ENCODE results near the gene OLFM2. TPM values are rescaled to one million over a fixed set of nuclear protein-coding genes. Genes with fewer than 3 reads are reported as not detected.

Gene OLFM2
- total and polyA plus RNA-seq, 2 of the 4 experiments (the other 2 are of a cell fraction) = 2.7 to 5.1 TPM

DNA sequence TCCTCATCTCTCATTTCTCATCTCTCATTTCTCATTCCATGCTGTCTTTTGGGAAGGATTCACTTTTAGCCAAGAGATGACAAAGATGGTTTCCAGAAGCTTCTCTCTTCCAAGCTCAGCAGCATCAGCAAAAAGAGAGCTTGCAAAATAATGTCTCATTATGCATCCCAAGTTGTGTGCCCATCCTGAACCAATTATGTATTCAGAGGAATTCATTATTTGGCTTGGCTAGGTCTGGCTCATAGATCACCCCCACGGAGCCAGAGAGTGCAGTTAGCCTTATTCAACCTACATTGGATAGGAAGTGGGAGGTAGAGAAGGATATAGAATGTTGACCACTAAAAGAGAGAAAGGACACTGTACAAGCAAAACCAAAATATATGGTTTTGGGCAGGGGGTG is 5.4 kb upstream of the OLFM2 start:
- no peaks in the 10 kb centered on the region for H3K36me3 ChIP-seq (ENCODE audit: control insufficient read depth, insufficient read depth, low read length)
- H3K9ac ChIP-seq (ENCODE audit: low read depth, low read length) = no peak overlapping the region
- H2AFZ ChIP-seq (replicated peaks; ENCODE audit: low read length, poor library complexity) = no peak overlapping the region
- H3K27me3 ChIP-seq (ENCODE audit: control insufficient read depth, insufficient read depth, low read length) = peaks cover 5% of the 10 kb centered on the region; the same call in 1 of the 2 replicates
- no peak overlapping the region for H4K91ac ChIP-seq (ENCODE audit: insufficient read depth, low read depth, low read length)
- H4K20me1 ChIP-seq (ENCODE audit: insufficient read depth, low read length) = no peaks in the 10 kb centered on the region; the same call in 1 of the 2 replicates
- no peak for DNase-seq
- CTCF ChIA-PET = no interaction called here
- H3K9me3 ChIP-seq (ENCODE audit: control insufficient read depth, insufficient read depth, low read length) = peaks cover 2% of the 10 kb centered on the region; the same call in 1 of the 2 replicates
- H3K9me1 ChIP-seq (ENCODE audit: insufficient read depth, low read length) = peaks cover 11% of the 10 kb centered on the region
- dilution Hi-C loops (cut with HindIII; ENCODE audit: low sequenced_read_pairs, unreplicated experiment) (no loop called here), intact Hi-C loops (cut with micrococcal nuclease) (no loop called here), in situ Hi-C loops (cut with MboI; ENCODE audit: low sequenced_read_pairs) (loop anchor here (10.0 kb wide), 1 partner anchor 303 kb away; no protein-coding TSS in a partner anchor)
- H3K4me1 ChIP-seq (ENCODE audit: control insufficient read depth, insufficient read depth, low read length) = peaks cover 9% of the 10 kb centered on the region; the same call in 1 of the 2 replicates
- no peak overlapping the region for H3K18ac ChIP-seq (ENCODE audit: low read depth, low read length)
- no peak overlapping the region for H2BK5ac ChIP-seq (ENCODE audit: low read depth, low read length, poor library complexity, severe bottlenecking)
- no peak overlapping the region for H2AK9ac ChIP-seq (replicated peaks; ENCODE audit: low read depth, low read length, poor library complexity)
- POLR2A ChIA-PET (ENCODE audit: unreplicated experiment) = no interaction called here
- no peak overlapping the region for H2BK15ac ChIP-seq (ENCODE audit: low read depth, low read length)
- no peak overlapping the region for H3K56ac ChIP-seq (ENCODE audit: extremely low read depth, insufficient read depth, low read length)
- H3K14ac ChIP-seq (replicated peaks; ENCODE audit: low read depth, low read length) = no peak overlapping the region
- TF ChIP-seq FOS (IDR thresholded peaks at IDR 0.05; ENCODE audit: low read depth, low read length) (no peak), RFX5 (IDR thresholded peaks at IDR 0.05; ENCODE audit: low read depth, low read length) (no peak), BHLHE40 (IDR thresholded peaks at IDR 0.05; ENCODE audit: low read depth, low read length) (no peak), MXI1 (IDR thresholded peaks at IDR 0.05; ENCODE audit: borderline replicate concordance, low read depth, low read length) (no peak), CEBPB (IDR thresholded peaks at IDR 0.05; ENCODE audit: low read depth, low read length) (no peak), NFE2L2 (IDR thresholded peaks at IDR 0.05; ENCODE audit: low read depth, low read length) (no peak), MAZ (IDR thresholded peaks at IDR 0.05; ENCODE audit: borderline replicate concordance, low read depth, low read length) (no peak), RCOR1 (IDR thresholded peaks at IDR 0.05; ENCODE audit: insufficient replicate concordance, low read length) (no peak), SMC3 (IDR thresholded peaks at IDR 0.05; ENCODE audit: low read depth, low read length) (no peak), RAD21 (IDR thresholded peaks at IDR 0.05; ENCODE audit: low read length) (no peak), CHD1 (IDR thresholded peaks at IDR 0.05; ENCODE audit: low read depth, low read length) (no peak), POLR2A (IDR thresholded peaks at IDR 0.05; ENCODE audit: low read depth, low read length) (no peak), MAFK (IDR thresholded peaks at IDR 0.05; ENCODE audit: low read depth, low read length) (no peak)
- TF ChIP-seq, protein P1, sequence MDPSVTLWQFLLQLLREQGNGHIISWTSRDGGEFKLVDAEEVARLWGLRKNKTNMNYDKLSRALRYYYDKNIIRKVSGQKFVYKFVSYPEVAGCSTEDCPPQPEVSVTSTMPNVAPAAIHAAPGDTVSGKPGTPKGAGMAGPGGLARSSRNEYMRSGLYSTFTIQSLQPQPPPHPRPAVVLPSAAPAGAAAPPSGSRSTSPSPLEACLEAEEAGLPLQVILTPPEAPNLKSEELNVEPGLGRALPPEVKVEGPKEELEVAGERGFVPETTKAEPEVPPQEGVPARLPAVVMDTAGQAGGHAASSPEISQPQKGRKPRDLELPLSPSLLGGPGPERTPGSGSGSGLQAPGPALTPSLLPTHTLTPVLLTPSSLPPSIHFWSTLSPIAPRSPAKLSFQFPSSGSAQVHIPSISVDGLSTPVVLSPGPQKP (IDR thresholded peaks at IDR 0.05; ENCODE audit: borderline replicate concordance, low read depth, low read length) = no peak
- TF ChIP-seq, protein P2, sequence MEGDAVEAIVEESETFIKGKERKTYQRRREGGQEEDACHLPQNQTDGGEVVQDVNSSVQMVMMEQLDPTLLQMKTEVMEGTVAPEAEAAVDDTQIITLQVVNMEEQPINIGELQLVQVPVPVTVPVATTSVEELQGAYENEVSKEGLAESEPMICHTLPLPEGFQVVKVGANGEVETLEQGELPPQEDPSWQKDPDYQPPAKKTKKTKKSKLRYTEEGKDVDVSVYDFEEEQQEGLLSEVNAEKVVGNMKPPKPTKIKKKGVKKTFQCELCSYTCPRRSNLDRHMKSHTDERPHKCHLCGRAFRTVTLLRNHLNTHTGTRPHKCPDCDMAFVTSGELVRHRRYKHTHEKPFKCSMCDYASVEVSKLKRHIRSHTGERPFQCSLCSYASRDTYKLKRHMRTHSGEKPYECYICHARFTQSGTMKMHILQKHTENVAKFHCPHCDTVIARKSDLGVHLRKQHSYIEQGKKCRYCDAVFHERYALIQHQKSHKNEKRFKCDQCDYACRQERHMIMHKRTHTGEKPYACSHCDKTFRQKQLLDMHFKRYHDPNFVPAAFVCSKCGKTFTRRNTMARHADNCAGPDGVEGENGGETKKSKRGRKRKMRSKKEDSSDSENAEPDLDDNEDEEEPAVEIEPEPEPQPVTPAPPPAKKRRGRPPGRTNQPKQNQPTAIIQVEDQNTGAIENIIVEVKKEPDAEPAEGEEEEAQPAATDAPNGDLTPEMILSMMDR (conservative IDR thresholded peaks at IDR 0.05; ENCODE audit: low read depth, low read length) = no peak
- TF ChIP-seq, protein P3, sequence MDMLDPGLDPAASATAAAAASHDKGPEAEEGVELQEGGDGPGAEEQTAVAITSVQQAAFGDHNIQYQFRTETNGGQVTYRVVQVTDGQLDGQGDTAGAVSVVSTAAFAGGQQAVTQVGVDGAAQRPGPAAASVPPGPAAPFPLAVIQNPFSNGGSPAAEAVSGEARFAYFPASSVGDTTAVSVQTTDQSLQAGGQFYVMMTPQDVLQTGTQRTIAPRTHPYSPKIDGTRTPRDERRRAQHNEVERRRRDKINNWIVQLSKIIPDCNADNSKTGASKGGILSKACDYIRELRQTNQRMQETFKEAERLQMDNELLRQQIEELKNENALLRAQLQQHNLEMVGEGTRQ (IDR thresholded peaks at IDR 0.05; ENCODE audit: low read depth, low read length) = no peak
- ATAC-seq (ENCODE audit: low read depth) = no peak
- no peak overlapping the region for H3K27ac ChIP-seq (ENCODE audit: insufficient read depth, low read length)
- no CpG with 5 or more reads among the region's 1 CpG for WGBS, 2 experiments (ENCODE audit: extremely low coverage in 2 of 2, insufficient read length in 1 of 2)
- no peak overlapping the region for H3K4me3 ChIP-seq (ENCODE audit: insufficient read depth, low read depth, low read length)
- H3K4me2 ChIP-seq (ENCODE audit: low read depth, low read length) = no peak overlapping the region
- no peaks in the 10 kb centered on the region; a peak in 1 of 4 replicates for H3K79me1 ChIP-seq (ENCODE audit: low read depth in 1 of 2, low read length in 2 of 2)
- no peak overlapping the region for H3K4ac ChIP-seq (ENCODE audit: low read depth, low read length)
- peak overlapping the region; percentile 15; the same call in 1 of the 2 replicates for H3K23ac ChIP-seq (ENCODE audit: low read depth, low read length)
- no peak overlapping the region for H2BK20ac ChIP-seq (ENCODE audit: low read depth, low read length)
- H2AK5ac ChIP-seq (ENCODE audit: low read depth, low read length) = no peak overlapping the region
- H4K8ac ChIP-seq (ENCODE audit: low read depth in 2 of 2, low read length in 2 of 2) = no peak overlapping the region
- BruUV-seq (replicated peaks) = no TSS peak
- H4K5ac ChIP-seq (ENCODE audit: low read depth, low read length) = no peak overlapping the region
- no peak overlapping the region for H2BK120ac ChIP-seq (ENCODE audit: low read depth, low read length)
